Measurements from ENCODE around the gene ASXL2.

Gene ASXL2

DNA sequence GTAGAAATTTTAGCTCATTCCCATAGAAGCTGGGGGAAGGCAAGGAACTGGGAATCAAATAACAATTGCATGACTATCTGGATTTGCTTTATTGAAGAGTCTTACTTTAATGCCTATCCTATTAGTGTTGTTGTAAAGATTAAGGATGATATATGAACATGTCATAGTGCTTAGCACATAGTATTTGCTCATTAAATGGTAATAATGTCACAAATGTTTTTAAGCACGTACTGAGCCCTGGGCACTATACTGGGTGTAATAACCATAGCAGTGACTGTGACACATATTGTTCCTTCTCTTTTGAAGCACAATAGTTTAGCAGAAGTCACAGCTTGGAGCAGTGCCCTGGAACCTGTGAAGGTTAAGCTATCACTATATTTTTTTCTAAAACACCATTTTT, 157.7 kb downstream of the ASXL2 start:
- ChIA-PET CTCF (interaction anchor here (1.2 kb wide), 1 partner anchor 20 kb away, joined by 4 read pairs; no protein-coding TSS in a partner anchor), POLR2A (no interaction called here)
- no peak for DNase-seq (ENCODE audit: extremely low spot score)
- TF ChIP-seq ELF4 (IDR thresholded peaks at IDR 0.05): no peak
- no peak for TF ChIP-seq CTBP1 (IDR thresholded peaks at IDR 0.05; ENCODE audit: borderline replicate concordance)
- TF ChIP-seq ARNT (IDR thresholded peaks at IDR 0.05): no peak

DNA sequence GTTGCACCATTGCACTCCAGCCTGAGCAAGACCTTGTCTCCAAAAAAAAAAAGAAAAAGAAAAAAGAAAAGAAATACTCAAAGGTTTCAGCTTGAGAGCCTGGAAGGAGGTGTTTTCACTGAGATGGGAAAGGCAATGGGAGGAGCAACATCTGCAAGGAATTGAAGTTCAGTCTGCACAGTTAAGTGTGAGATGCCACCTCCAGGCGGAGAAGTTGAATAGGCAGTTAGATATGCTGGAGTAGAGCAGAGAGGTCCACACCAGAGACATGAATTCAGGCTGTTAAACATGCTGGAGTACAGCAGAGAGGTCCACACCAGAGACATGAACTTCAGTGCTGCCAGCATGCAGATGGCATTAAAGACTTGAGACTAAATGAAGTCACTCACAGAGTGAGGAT, 163.5 kb downstream of the ASXL2 start:
- POLR2A ChIA-PET: interaction anchor here (1.1 kb wide), 1 partner anchor 42 kb away, joined by 3 read pairs; no protein-coding TSS in a partner anchor
- CTCF ChIA-PET: interaction anchor here (1.0 kb wide), 1 partner anchor 15 kb away, joined by 4 read pairs; no protein-coding TSS in a partner anchor
- DNase-seq (ENCODE audit: extremely low spot score): peak; percentile 23
- TF ChIP-seq SP1 (IDR thresholded peaks at IDR 0.05) (no peak), BHLHE40 (IDR thresholded peaks at IDR 0.05; ENCODE audit: borderline replicate concordance) (no peak), ELF4 (IDR thresholded peaks at IDR 0.05) (no peak), FOXA1 (IDR thresholded peaks at IDR 0.05) (no peak), TARDBP (IDR thresholded peaks at IDR 0.05) (no peak), HDGF (IDR thresholded peaks at IDR 0.05; ENCODE audit: borderline replicate concordance) (no peak), FOXM1 (IDR thresholded peaks at IDR 0.05; ENCODE audit: borderline replicate concordance) (no peak), NFRKB (IDR thresholded peaks at IDR 0.05) (no peak), ZNF384 (IDR thresholded peaks at IDR 0.05) (no peak), CTBP1 (IDR thresholded peaks at IDR 0.05; ENCODE audit: borderline replicate concordance) (no peak), FOXK2 (IDR thresholded peaks at IDR 0.05) (no peak), L3MBTL2 (conservative IDR thresholded peaks at IDR 0.05) (no peak), LEF1 (IDR thresholded peaks at IDR 0.05; ENCODE audit: borderline replicate concordance) (no peak)
- TF ChIP-seq, protein P1, sequence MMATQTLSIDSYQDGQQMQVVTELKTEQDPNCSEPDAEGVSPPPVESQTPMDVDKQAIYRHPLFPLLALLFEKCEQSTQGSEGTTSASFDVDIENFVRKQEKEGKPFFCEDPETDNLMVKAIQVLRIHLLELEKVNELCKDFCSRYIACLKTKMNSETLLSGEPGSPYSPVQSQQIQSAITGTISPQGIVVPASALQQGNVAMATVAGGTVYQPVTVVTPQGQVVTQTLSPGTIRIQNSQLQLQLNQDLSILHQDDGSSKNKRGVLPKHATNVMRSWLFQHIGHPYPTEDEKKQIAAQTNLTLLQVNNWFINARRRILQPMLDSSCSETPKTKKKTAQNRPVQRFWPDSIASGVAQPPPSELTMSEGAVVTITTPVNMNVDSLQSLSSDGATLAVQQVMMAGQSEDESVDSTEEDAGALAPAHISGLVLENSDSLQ (IDR thresholded peaks at IDR 0.05): no peak

DNA sequence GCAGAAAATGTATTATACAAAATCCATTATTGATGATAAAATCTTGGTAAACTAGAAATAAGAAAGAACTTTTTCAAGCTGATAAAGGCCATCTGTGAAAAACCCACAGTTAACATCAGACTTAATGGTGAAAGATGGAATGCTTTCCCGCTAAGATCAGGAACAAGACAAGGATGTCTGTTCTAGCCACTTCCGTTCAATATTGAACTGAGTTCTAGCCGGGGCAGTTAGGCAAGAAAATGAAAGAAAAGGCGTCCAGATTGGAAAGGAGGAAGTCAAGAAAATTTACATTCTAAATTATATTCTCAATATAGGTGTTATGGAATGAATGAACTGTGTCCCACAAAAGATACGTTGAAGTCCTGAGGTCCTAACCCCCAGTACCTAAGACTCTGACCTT, 165.8 kb downstream of the ASXL2 start:
- ChIA-PET CTCF (no interaction called here), POLR2A (no interaction called here)
- DNase-seq (ENCODE audit: extremely low spot score): no peak
- TF ChIP-seq FOXK2 (IDR thresholded peaks at IDR 0.05) (no peak), ARNT (IDR thresholded peaks at IDR 0.05) (no peak), LEF1 (IDR thresholded peaks at IDR 0.05; ENCODE audit: borderline replicate concordance) (no peak), SP1 (IDR thresholded peaks at IDR 0.05) (no peak), ZNF384 (IDR thresholded peaks at IDR 0.05) (no peak)
- TF ChIP-seq, protein P1 (IDR thresholded peaks at IDR 0.05): no peak

DNA sequence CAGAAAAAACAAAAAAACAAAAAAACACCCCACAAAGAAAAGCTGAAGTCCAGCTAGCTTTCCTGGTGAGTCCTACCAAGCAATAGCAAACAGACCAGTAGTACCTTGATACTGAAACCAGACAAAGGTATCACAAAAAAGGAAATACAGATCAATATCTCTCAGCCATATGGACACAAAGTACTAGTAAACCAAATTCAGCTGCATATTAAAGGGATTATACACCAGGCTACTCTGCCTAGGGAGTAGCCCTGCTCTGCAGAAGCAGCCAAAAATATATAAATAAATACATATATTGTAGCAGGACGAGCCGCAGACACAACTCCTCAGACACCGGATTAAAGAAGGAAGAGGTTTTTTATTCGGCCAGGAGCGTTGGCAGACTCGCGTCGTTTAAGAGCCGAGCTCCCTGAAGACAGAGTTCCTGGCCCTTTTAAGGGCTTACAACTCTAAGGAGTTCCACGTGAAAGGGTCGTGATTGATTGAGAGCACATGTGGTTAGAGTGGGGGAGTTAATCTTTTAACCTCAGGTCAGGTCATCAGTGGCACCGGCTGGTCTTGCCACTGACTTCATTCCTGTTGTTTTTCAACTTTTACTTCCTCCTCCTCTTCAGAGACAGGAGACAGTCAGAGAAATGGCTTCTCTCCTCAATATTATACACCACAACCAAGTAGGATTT, 166.5 kb downstream of the ASXL2 start:
- ChIA-PET CTCF (no interaction called here), POLR2A (no interaction called here)
- no peak for DNase-seq (ENCODE audit: extremely low spot score)
- TF ChIP-seq ARNT (IDR thresholded peaks at IDR 0.05): no peak
- no peak for TF ChIP-seq ZNF384 (IDR thresholded peaks at IDR 0.05)
- no peak for TF ChIP-seq FOXM1 (IDR thresholded peaks at IDR 0.05; ENCODE audit: borderline replicate concordance)
- no peak for TF ChIP-seq SP1 (IDR thresholded peaks at IDR 0.05)
- no peak for TF ChIP-seq FOXK2 (IDR thresholded peaks at IDR 0.05)
- TF ChIP-seq, protein P1 (IDR thresholded peaks at IDR 0.05): no peak
- TF ChIP-seq TARDBP (IDR thresholded peaks at IDR 0.05): no peak
- no peak for TF ChIP-seq NFRKB (IDR thresholded peaks at IDR 0.05)
- TF ChIP-seq HDGF (IDR thresholded peaks at IDR 0.05; ENCODE audit: borderline replicate concordance): no peak
- no peak for TF ChIP-seq BHLHE40 (IDR thresholded peaks at IDR 0.05; ENCODE audit: borderline replicate concordance)
- TF ChIP-seq SUZ12 (IDR thresholded peaks at IDR 0.05): no peak
- no peak for TF ChIP-seq FOXA1 (IDR thresholded peaks at IDR 0.05)
- TF ChIP-seq L3MBTL2 (conservative IDR thresholded peaks at IDR 0.05): no peak
- no peak for TF ChIP-seq CTBP1 (IDR thresholded peaks at IDR 0.05; ENCODE audit: borderline replicate concordance)
- no peak for TF ChIP-seq LEF1 (IDR thresholded peaks at IDR 0.05; ENCODE audit: borderline replicate concordance)
- no peak for TF ChIP-seq ELF4 (IDR thresholded peaks at IDR 0.05)

DNA sequence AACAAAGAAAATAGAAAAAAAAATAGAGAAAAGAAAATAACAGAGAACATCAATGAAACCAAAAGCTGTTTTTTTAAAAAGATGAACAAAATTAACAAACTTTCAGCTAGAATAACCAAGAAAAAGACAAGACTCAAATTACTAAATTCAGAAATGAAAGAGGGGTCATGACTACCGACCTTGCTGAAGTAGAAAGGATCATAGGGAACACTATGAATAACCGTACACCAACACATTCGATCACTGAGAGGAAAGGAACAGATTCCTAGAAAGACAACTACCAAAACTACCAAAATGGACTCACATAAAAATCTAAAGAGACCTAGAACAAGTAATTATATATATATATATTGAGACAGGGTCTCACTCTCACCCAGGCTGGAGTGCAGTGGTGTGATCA, 167.5 kb downstream of the ASXL2 start:
- ChIA-PET CTCF (interaction anchor here (3.3 kb wide), 1 partner anchor 11 kb away, joined by 16 read pairs; no protein-coding TSS in a partner anchor), POLR2A (no interaction called here)
- DNase-seq (ENCODE audit: extremely low spot score): no peak
- TF ChIP-seq SUZ12 (IDR thresholded peaks at IDR 0.05): no peak
- no peak for TF ChIP-seq HDGF (IDR thresholded peaks at IDR 0.05; ENCODE audit: borderline replicate concordance)
- TF ChIP-seq TARDBP (IDR thresholded peaks at IDR 0.05): no peak
- no peak for TF ChIP-seq FOXK2 (IDR thresholded peaks at IDR 0.05)
- no peak for TF ChIP-seq ELF4 (IDR thresholded peaks at IDR 0.05)
- no peak for TF ChIP-seq FOXM1 (IDR thresholded peaks at IDR 0.05; ENCODE audit: borderline replicate concordance)
- TF ChIP-seq L3MBTL2 (conservative IDR thresholded peaks at IDR 0.05): no peak
- no peak for TF ChIP-seq BHLHE40 (IDR thresholded peaks at IDR 0.05; ENCODE audit: borderline replicate concordance)
- TF ChIP-seq NFRKB (IDR thresholded peaks at IDR 0.05): no peak
- TF ChIP-seq LEF1 (IDR thresholded peaks at IDR 0.05; ENCODE audit: borderline replicate concordance): no peak
- TF ChIP-seq, protein P1 (IDR thresholded peaks at IDR 0.05): no peak
- TF ChIP-seq CTBP1 (IDR thresholded peaks at IDR 0.05; ENCODE audit: borderline replicate concordance): no peak
- TF ChIP-seq FOXA1 (IDR thresholded peaks at IDR 0.05): no peak
- no peak for TF ChIP-seq SP1 (IDR thresholded peaks at IDR 0.05)
- no peak for TF ChIP-seq ZNF384 (IDR thresholded peaks at IDR 0.05)
- no peak for TF ChIP-seq ARNT (IDR thresholded peaks at IDR 0.05)
